A673 (cell line): Measurements from ENCODE around the gene CACNG4.

Source experiments
- CTCF ChIP-seq: fragments of 300-800, 200-600 bp; sonication (generic); conservative IDR thresholded peaks from 2 replicates; pipeline ENCODE4 v1.5.1; 2017; ENCODE audit warnings: low read depth, mild to moderate bottlenecking, antibody characterized with exemption, low read length, moderate library complexity, mixed read lengths
- EZH2 ChIP-seq: fragments of 200-600 bp; sonication (generic); IDR thresholded peaks from 2 replicates; pipeline ENCODE4 v1.6.1; 2017; ENCODE audit warnings: borderline replicate concordance, low read depth, mild to moderate bottlenecking, mixed read lengths, antibody characterized with exemption, low read length; ENCODE audit not compliant: poor library complexity, severe bottlenecking

DNA sequence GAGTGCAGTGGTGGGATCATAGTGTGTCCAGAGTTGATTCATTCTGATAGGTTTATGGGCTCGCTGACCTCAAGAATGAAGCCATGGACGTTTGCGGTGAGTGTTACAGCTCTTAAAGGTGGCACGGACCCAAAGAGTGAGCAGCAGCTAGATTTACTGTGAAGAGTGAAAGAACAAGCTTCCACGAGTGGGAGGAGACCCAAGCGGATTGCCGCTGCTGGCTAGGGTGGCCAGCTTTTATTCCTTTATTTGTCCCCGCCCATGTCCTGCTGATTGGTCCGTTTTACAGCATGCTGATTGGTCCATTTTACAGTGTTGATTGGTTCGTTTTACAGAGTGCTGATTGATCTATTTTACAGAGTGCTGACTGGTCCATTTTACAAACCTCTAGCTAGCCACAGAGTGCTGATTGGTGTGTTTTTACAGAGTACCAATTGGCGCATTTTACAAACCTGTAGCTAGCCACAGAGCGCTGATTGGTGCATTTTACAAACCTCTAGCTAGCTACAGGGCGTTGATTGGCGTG, 17.5 kb downstream of the CACNG4 start:
- TF ChIP-seq CTCF (no peak), EZH2 (no peak)
